GM15510 (cell line): Measurements from ENCODE around the gene EXTL1.

Experiments used
- POLR2A ChIP-seq: IDR thresholded peaks from 3 replicates; pipeline ENCODE4 v1.6.1; 2011; ENCODE audit warnings: borderline replicate concordance; ENCODE audit not compliant: insufficient read length; ENCODE audit errors: extremely low read depth

Gene EXTL1

GRCh38 chr1:26058052-26058595, 36.5 kb downstream of the EXTL1 start:
- TF ChIP-seq POLR2A: no peak

GRCh38 chr1:26059906-26060305, 38.3 kb downstream of the EXTL1 start:
- TF ChIP-seq POLR2A: no peak

- TF ChIP-seq POLR2A: no peak
Measured at GRCh38 chr1:26060832-26061574, 39.4 kb downstream of the EXTL1 start.

GRCh38 chr1:26064553-26064952, 43.0 kb downstream of the EXTL1 start:
- TF ChIP-seq POLR2A: no peak

- TF ChIP-seq POLR2A: no peak
Measured at GRCh38 chr1:26066160-26066559, 44.6 kb downstream of the EXTL1 start.

- TF ChIP-seq POLR2A: no peak
Measured at GRCh38 chr1:26066857-26067256, 45.3 kb downstream of the EXTL1 start.

- no peak for TF ChIP-seq POLR2A
Measured at GRCh38 chr1:26067432-26067911, 45.9 kb downstream of the EXTL1 start, which contains the start of gene TRIM63. Gene TRIM63, minus strand, starts transcription at chr1:26067630. Its CDS starts 136 bp downstream, at chr1:26067494.

GRCh38 chr1:26069941-26070295, 48.3 kb downstream of the EXTL1 start:
- TF ChIP-seq POLR2A: no peak

- no peak for TF ChIP-seq POLR2A
Measured at GRCh38 chr1:26070296-26070962, 48.9 kb downstream of the EXTL1 start.

- TF ChIP-seq POLR2A: no peak
Measured at GRCh38 chr1:26070963-26071342, 49.4 kb downstream of the EXTL1 start.

GRCh38 chr1:26072305-26072704, 50.7 kb downstream of the EXTL1 start:
- no peak for TF ChIP-seq POLR2A

GRCh38 chr1:26075421-26076144, 54.0 kb downstream of the EXTL1 start:
- no peak for TF ChIP-seq POLR2A

- no peak for TF ChIP-seq POLR2A
Measured at GRCh38 chr1:26077524-26077923, 55.9 kb downstream of the EXTL1 start.

GRCh38 chr1:26078286-26079177, 57.0 kb downstream of the EXTL1 start:
- TF ChIP-seq POLR2A: no peak
